Activated CD8-positive, alpha-beta memory T cell treated with anti-CD3 and anti-CD28 coated beads, Interleukin-2, amount 50 U/mL, for 1 hour (primary cell): ENCODE results near the gene RRP1.

ENCODE experiments used
- DNase-seq: peaks from one replicate; pipeline ENCODE4 v3.0.0-alpha.2; 2020; ENCODE audit errors: extremely low read depth

RRP1 gene

DNA sequence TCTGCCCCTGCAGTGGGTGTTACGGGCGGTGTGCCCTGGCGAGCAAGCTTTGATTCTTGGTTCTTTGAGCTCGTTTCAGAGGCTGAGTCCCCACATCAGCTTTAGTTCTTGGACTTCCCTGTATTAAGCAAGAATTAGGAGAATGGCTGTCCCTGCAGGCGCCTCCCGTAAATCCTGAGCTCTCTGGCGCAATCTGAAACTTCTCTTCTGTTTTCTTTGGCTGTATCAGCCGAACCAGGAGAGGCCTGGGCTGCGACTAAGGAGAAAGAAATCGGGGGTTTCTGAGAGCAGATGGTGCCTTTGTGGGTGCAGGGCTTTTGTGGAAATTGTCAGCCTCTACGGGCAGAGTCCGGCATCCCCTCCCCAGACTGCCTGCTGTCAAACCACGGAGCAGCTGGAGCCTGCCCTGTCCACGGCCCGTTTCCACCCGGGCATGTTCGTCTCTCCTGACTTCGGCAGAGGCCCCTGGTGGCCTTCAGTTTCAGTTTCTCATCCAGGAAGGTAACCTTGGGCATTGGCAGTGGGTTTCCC is 31.2 kb upstream of the RRP1 start:
- DNase-seq, result no peak

DNA sequence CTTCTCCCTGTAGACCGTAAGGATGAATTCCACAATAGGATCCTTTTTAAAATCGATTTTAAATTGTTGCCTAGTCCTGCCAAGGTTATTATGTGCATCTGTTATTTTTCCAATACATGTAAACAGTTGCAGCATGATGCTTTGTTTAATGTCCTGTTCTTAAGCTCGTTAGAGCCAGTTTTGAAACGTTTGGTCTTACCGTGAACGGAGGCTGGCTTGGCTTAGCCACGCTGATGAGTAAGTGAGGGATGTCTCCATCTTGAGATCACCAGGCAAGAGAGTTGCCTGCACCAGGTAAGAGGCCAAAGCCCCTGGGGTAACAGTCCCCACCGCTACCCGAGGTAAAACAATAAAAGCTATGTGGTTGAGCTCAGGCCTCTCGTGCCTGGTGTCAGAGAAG is 30.6 kb upstream of the RRP1 start:
- DNase-seq, result no peak

DNA sequence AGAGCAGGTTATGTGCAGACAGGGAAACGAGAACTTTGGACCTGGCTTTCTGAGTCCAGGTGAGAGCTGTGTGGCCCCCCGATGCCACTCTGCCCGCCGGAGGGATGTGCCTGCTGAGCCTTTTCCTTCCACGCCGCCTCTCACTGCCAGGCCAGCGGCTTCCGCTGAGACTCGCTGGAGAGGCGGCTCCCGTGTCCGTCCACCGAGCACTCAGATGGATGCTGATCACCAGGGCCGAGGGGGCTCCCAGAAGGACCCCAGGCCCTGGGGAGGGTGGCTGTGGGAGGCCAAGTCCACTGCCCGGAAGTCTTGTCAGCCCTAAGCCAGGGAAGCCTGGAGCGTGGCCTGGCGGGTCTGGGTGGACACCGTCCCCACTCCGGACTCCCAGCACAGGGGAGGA is 29.7 kb upstream of the RRP1 start:
- no peak for DNase-seq

DNA sequence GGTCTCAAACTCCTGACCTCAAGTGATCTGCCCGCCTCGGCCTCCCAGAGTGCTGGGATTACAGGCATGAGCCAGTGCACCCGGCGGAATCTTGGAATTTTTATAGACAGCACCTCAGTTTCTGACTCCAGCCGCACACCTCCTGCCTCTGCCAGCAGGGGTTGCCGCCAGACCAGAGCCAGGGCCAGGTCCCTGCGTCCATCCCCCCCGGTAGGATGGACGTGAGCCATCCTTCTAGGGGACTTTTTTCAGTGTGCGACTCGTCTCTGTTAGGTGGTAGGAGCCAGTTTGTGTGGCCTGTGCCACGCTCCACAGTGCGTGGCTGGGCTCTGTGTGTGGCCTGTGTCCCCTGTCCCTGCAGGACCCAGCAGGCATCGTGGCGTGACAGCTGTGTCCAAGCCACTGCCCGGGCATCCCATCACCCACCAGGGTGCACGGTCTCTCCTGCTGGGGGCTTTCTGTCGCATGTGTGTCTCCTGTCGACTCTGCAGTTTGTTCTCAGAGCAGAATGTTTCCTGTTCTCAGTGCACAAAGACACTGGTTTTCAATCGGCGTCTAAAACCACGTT is 28.9 kb upstream of the RRP1 start:
- DNase-seq, result no peak

DNA sequence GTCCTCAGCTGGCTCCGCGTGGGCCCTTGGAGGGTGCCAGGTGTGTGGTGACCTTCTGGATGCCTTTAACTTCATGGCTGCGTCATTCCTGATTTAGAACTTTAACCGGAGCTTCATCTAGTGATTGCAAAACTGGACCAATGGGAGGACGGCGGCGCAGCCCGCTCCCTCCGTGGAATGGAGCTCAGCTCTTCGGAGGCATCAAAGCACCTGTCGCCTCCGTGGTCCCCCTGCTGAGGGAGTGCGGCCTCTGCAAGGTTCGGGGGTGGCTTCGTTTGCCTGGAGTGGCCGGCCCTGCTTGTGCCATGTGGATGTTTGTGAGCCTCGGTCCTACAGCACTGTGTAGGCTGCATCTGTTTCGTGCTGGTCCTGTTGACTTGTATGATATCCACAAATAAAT is 27.5 kb upstream of the RRP1 start:
- no peak for DNase-seq

DNA sequence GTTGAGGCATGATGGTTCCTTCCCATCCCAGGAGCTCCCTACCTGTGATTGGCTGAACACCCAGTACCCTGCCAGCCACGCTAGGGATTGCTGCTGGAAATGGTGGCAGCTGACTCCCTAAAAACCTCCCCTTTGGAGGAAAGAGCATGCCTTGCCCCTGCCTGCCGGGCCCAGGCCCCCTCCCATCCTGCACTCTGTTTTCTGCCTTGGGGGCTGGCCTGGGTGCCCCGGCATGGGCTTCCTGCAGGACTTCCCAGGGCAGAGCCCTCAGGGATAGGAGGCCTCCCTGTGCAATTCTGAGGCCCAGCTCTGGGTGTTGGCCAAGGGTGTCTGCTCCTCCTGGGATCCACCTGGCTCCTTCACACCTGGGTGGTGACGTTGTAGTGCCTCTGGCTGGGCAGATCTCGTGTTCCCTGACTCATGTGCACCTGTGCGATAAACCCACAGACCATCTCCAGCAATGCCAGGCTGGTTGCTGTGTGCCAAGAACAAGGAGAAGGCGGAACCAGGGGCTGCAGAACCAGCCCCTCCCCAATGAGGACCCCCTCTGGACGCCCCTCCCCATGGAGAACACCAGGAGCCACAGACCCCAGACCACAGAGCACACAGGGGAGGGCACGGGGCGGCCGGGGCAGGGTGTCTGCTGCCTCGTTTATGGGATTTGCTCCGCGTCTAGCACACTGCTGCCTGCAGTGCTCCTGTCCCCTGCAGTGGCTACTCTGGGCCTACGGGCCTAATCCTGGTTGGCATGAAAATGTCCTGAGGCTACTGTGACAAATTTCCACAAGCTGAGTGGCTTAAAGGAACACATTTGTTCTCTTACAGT is 26.9 kb upstream of the RRP1 start:
- no peak for DNase-seq

DNA sequence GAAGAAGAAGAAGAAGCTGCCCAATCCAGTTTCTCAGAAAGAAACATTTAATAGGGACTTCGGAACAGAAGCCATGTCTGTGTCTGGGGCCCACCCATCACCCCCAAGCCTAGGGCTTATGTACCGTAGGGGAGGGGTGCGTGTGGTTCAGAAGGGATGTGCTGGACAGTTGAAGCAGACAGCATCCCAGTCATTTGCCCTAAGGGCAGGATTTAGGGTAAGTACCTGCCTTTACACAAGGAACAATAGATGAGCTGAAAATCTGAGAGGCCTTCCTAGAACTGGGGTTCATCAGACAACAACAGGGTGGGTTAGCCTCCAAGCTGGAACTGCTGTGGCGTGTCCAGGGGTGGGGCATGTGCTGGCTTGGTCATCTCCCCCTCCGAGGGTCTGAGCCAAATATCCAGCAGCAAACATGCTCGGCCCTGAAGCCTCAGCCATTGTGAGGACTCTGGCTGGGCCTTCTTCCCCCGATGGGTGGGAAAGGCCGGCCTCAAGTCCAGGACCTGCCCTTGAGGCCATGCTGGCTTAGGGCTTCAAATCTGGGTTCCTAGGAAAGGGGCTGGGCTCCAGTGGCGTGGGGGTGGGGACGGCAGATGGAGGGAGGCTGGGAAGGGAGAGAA is 25.4 kb upstream of the RRP1 start:
- no peak for DNase-seq

DNA sequence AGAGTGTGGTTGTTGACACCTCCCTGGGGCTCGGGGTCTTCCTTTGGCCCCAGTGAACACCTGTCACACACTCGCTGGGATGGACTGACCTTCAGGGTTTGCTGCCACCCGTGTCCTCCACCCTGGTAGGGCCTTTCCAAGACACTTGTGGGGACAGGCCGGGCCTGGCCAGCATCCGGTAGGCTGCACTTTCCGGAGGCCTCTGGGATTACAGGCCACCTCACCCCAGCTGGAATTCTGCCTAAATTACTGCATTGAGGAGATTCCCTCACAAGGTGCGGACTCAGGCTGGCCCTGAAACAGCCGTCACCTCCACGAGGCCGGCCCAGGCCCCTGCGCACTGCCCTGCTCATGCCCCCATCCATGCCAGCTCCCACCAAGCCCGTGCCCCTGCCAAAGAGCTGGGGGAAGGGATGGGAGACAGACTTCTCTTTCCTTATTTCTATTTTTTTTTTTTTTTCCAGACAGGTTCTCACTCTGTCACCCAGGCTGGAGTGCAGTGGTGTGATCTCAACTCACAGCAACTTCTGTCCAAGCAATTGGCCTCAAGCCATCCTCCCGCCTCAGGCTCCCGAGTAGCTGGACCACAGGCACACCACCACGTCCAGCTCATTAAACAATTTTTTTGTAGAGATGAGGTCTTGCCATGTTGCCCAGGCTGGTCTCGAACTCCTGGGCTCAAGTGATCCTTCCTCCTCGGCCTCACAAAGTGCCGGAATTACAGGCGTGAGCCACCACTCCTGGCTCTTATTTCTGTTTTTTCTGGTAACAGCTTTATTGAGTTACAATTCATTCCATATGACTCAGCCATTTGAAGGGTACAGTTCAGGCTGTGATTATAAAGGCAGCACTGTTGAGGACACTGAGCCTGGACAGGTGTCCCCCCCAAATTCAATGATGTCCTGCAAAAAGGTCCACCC is 24.5 kb upstream of the RRP1 start:
- no peak for DNase-seq

DNA sequence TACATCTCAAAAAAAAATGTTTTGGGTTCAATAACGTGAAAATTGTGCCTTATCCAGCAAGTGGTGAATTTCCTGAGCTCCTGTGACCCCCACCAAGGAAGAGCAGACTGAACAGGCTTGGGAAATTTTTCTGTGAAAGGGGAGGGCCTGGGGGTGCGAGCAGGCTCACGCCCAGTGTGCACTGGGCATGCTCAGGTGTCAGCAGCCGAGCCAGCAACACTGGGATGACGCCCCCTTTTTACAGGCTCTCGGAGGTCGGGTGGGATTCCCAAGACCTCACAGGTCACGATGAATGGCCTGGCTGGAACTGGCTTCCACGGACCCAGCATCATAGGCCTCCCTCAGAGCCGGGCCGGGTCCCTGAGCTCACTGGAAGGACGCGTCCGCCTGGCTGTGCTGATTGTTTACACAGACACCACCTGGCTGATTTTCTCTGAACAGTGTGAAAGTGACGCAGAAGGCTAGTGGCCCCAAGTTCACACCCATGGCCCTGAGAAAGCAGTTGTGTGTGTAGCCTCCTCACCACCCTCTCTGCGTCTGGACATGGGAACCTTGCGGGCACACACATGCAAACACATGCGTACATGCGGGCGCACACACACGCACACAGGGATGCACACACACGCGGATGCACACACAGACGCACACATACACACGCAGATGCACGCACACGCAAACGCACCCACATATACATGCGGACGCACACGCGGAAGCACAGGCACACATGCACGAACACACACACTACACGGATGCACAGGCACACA is 22.5 kb upstream of the RRP1 start:
- DNase-seq, result no peak

DNA sequence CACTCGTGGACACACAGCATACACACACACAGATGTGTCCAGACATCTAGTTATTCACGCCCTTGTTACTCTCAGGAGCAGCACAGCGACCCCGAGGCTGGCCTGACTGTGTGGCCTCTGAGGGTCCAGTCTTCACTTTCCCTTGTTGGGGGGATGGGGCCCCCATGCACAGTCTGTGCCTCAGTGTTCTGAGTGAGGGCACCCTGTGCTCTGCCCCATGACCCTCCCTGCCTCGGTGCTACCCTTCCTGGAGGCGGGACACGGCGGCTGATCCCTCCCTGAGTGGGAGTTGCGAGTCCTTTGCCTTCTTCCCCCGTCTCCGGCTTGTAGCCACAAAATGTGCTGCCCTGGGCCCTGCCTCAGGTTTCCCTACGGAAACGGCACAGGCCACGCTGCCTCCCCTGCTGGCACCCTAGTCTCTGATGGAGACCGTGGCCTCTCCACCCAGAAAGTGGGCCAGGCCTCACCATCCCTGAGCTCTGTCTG is 21.8 kb upstream of the RRP1 start:
- no peak for DNase-seq

DNA sequence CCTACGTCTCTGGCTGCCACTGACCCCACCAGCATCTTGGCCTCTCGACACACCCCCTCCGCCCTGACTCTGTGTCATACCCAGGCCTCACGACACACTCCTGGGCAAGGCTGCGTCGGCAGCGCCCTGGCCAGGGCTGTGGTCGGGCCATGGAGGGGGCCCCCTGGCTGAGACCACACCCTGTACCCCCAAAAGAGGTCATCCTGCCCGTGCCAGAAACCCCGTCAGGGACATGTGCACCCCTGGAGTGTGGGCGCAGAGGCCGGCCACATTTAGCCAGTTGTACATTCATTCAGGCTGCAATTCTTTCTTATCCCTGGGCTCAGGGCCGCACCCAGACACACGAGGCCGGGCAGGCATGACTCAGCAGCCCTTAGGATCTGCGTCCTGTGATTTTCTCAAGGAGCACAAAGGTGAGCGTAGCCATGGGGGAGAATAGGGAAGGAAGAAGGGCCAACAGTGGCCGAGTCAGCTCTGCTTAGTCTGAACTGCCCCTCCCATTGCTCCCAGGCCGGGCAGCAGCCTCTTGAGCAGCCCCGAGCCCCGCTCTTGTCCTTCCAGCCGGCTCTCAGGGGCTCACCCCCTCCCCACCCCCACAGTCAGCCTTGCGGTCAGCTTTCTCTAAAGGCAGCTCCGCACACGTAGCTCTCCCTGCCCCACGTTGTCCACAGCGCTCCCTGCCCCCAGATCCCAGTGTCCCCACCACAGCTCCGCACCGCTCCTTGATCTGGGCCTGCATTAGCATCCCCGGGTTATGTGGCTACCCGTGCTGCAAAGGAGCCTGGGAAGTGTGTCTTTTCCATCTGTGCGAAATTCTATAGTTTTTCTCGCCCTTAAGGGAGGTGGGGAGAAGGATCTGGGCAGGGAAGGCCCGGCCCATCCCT is 21.2 kb upstream of the RRP1 start:
- DNase-seq, result no peak

DNA sequence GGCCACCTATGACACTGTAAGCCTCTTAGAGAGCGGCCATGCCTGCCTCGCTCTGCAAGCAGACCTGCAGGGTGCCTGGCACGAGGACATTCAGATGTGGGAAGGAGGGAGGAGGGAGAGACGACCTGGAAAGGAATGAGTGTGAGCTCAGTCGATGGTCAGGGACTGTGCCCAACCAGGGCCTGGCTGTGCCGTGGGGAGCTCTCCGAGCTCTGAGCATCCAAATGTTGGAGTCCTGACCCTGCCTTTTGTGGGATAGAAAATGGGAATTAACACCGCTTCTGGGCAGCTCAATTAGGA is 20.6 kb upstream of the RRP1 start:
- DNase-seq, result no peak

DNA sequence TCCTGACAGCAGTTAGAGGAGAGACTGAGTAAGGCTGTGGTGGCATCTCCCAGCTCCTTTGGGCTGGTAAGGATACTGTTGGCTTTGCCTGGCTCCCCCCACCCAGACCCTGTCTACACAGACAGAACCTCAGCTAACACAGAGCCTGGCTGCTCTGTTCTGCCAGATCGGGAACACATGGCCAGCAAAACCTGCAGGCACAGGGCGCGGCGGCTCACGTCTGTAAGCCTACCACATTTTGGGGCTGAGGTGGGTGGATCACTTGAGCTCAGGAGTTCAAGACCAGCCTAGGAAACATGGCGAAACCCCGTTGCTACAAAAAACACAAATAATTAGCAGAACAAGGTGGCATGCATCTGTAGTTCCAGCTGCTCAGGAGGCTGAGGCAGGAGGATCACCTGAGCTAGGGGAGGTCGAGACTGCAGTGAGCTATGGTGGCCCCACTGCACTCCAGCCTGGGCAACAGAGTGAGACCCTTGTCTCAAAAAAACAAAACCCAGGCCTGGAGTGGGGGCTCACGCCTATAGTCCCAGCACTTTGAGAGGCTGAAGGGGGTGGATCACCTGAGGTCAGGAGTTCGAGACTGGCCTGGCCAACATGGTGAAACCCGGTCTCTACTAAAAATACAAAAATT is 19.9 kb upstream of the RRP1 start:
- DNase-seq, result no peak

DNA sequence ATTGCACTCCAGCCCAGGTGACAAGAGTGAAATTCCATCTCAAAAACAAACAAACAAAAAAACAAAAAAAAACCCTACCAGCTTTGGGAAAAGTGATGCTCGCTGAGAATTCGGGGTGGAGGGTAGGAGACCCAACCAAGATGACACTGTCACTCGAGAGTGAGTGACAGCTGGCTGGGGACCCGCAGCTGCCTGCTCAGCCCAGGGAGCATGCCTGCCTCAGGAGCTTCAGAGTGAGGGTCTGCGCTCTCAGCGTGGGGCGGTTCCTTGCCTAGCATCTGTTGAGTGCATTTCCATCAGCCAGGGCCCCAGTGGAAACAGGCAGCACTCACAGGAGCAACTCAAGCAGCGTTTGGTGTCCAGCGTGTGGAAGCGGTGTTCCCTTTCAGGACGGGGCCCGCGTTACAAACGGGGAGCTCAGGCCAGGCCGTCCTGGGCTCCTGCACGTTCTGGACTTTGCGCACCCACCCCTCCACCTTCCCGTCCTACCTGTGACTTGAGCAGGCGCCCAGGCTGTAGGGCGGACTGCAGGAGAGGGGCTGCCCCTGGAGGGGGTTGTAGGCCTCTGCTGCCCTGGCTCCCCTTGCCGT is 19.2 kb upstream of the RRP1 start:
- no peak for DNase-seq

DNA sequence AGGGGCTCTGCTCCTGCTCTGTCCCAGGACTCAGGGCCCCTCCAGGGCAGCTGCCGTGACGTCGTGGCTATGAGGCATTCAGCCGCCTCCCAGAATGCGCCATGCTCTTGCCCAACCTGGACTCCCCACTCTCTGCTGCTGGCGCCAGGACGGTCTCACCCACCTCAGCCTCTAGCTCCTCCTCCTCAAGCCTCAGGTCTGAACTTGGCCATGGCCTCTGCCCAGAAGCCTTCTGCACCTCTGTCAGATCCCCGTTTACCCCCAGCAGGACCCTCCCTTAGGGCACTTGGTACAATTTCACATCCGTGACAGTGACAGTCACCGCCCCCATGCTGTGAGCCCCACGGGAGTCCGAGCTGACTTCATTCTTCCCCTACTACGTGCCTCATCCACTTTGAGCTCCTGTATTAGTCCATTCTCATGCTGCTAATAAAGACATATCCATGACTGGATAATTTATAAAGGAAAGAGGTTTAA is 18.1 kb upstream of the RRP1 start:
- DNase-seq, result no peak

DNA sequence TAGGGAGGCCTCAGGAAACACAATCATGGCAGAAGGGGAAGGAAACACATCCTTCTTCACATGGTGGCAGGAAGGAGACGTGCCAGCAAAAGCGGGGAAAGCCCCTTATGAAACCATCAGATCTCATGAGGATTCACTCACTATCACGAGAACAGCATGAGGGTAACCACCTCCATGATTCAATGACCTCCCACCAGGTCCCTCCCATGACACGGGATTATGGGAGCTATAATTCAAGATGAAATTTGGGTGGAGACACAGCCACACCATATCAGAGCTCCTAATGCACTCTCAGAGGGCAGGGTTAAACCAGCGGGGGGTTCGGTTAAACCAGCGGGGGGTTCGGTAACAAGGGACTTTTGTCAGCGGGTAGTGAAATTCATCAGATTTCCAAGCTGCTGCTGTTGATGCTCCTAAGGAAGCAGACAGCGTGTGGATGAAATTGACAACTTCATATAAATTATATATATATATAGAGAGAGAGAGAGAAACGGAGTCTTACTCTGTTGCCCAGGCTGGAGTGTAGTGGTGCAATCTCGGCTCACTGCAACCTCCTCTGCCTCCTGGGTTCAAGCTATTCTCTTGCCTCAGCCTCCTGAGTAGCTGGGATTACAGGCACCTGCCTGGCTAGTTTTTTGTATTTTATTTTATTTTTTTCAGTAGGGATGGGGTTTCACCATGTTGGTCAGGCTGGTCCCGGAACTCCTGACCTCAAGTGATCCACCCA is 17.5 kb upstream of the RRP1 start:
- DNase-seq, result no peak

DNA sequence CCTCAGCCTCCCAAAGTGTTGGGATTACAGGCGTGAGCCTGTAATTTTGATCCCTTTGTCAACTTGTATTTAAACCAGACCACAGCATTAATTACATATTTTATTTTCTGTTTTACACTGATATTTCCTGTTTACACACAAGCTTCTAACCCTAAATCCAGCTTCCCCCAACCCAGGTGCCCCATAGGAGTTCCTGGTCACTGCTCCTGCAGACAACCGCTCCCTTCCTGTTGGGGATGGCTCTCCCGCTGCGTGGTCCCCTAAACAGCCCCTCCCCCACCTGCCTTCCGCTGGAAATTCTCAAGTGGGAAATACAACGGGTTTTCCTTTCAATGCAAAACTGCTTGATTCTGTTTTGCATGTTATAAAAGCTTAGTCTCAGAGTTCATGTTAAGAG is 17.0 kb upstream of the RRP1 start:
- no peak for DNase-seq

DNA sequence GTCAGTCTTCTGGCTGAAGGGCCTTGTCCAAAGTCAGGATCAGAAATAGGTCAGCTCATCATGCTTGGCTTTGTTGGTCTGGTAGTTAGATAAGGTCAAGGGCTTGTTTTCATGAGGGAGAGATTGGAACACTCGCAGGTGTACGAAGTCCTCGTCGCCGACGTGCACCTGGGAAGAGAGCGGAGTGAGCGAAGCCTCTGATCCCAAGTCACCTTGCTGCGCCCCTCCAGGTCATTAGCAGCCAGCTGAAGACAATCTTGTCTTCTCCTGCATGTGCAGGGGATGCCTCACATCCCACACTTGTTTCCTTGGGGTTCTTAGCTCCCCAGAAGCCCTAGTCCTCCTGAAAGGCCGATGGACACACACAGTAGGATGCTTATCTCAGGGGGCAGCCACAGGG is 15.2 kb upstream of the RRP1 start:
- DNase-seq, result no peak

DNA sequence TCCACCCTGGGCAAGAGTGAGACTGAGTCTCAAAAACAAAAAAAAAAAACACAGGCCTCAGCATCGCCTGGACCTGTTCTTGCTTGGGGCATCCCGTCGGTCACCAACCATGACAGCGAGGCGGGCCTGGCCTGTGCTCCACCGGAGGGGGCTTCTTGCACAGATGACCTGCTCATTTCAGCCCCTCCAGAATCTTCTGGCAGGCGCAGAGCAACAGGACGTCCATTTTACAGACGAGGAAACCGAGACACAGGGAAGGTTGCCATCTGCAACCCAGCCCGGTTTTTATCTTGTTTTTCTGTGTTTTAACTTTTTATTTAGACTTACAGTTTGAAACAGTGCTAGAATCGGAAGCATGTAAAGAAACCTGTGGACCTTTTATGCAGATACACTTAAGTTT is 14.2 kb upstream of the RRP1 start:
- no peak for DNase-seq
